Measurements from ENCODE around the gene PDZRN3.

PDZRN3 gene

GRCh38 chr3:73379465-73379864 lies 245.3 kb downstream of the PDZRN3 start:
- DNase-seq, result no peak

DNA sequence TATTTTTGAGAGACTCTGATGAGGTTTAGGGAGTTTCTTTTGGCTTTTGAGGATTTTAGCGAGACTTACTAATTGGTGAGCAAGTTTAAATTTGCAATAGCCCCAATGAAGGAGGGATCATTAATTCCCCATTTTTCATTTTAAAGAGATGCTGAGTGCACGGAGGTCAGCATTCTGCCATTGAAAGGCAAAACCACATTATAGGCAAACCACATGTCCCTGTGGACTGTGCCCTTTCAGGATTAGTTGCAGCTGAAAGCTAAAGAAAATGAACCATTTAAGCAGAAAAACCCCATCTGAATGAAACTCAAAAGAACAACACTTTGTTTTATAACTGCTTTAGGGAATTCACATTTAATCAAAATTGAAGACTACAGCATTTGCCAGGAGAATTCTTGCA lies 246.5 kb downstream of the PDZRN3 start:
- DNase-seq, result no peak

DNA sequence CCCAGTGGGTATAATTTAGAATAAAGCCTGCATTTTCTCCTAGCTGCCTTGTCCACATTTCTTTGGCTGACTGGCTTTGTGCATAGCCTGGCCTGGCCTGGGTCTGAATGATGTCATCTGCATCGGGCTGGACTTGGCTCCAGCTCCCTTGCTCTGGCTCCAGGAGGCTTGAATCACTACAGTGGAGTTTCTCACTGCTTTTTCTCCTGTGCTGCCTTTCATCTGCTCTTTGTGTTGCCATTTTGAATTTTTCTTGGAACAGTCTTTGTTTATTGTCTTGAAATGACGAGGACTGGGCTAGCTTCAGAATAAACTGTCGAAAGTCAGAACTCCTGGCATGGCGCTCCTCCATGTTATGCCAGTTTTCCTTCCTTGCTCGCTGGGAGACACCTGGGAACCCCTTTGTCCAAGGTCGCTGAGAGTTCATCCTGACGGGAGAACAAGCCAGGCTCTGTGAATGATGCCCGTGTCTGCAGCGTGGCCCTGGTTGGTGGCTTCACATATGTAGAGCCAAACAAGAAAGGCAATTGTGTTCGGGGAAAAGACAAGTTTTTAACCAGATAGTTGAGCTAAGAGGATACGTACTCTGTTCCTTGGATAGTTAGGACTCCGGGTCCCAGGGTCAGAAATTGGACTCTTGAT lies 258.9 kb downstream of the PDZRN3 start:
- DNase-seq, result peak; percentile 91

DNA sequence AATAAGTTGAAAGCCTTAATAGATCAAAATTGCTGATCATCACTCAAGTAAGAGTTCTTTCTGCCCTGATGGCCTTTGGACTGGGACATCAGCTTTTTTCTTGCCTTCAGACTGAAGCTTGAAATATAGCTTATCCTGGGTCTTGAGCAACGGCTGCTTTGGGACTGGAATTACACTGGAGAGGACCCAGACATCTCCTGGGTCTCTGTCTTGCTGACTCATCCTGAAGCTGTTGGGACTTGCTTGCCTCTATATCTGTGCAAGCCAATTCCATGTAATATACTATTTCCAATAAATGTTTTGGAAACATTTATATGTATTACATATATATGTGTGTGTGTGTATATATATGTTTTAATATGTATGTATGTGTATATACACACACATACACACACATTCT lies 260.2 kb downstream of the PDZRN3 start:
- no peak for DNase-seq

DNA sequence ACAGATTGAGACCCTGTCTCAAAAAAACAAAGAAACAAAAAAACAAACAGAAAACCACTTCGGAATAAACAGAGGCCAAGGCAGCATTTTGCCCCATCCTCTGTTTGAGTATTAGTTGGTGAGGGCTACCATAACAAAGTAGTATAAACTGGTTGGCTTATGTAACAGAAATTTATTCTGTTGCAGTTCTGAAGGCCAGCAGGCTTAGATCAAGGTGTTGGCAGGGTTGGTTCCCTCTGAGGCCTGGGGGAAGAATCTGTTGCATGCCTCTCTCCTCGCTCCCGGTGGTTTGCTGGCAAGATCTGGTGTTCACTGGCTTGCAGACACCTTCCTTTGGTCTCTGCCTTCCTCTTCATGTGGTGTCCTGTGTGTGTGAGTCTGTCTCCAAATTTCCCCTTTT lies 261.6 kb downstream of the PDZRN3 start:
- DNase-seq, result no peak

GRCh38 chr3:73361591-73361990 lies 263.1 kb downstream of the PDZRN3 start:
- DNase-seq, result no peak

GRCh38 chr3:73353649-73354217 lies 271.0 kb downstream of the PDZRN3 start:
- no peak for DNase-seq

GRCh38 chr3:73352841-73353645 lies 271.7 kb downstream of the PDZRN3 start:
- DNase-seq, result no peak

GRCh38 chr3:73351423-73352071 lies 273.2 kb downstream of the PDZRN3 start:
- DNase-seq, result peak; percentile 30

DNA sequence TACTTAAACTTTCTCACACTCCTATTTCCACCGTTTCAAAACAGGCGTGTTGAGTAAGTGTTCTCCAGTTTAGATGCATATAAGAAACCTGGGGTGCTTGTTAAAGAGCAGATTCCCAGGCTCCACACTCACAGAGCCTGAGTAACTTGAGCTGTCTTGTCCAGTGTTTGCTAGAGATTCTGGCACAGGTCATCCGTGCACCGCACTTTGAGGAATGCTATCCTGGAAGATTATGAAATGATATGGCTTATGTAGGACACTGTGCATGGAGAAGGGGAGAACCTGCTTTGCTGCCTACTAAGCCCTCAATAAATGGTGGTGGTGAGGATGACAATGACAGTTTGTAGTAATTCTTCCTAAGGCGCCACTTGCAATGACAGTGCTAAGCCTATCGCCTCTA lies 273.7 kb downstream of the PDZRN3 start:
- DNase-seq, result no peak

GRCh38 chr3:73349657-73350056 lies 275.1 kb downstream of the PDZRN3 start:
- no peak for DNase-seq

- DNase-seq, result no peak
Measured at GRCh38 chr3:73342077-73342476, 282.7 kb downstream of the PDZRN3 start.

DNA sequence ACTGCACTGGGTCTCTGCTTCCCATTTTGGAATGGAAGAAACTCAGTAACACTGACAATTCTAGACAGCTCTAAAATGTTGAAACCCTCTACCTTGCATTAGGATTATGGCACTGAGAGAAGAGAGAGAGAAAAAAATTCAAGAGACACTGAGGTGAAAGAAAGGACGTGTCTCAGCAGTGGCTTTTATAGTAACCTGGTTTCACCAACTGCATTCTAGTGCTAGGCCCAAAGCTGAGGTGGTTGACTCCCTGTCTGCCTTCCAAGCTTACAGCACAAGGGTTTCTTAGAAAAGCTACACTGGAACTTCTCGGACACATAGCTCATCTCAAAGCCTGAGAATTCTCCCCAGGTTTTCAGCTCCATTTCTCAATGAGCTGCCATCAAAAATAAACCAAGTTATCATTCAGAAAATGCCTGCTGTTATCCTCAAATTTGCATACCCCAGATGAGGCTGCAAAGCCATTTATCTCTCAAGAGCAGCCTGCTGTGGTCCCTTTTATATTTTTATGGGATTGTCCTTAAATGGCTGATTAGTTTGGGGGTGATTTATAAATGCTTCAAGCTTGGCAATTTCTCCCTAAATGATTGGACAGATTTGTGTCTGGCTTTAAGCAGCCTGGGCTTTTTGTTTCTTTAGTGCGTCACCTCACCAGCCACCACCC lies 283.3 kb downstream of the PDZRN3 start:
- no peak for DNase-seq

GRCh38 chr3:73332558-73332957 lies 292.2 kb downstream of the PDZRN3 start:
- no peak for DNase-seq

Data from femur (tissue), 1 donor.